Duodenal mucosa (tissue), 2 donors: ENCODE data around the gene PIK3C2G.

Experiments used
- H3K27ac ChIP-seq: one replicate; pipeline ENCODE4 v1.7.0; 2013; ENCODE audit warnings: low read depth, low read length
- H3K27me3 ChIP-seq, 2 donors: one replicate each; pipeline ENCODE4 v1.7.0; 2013; ENCODE audit warnings: low read length in 2 of 2, control low read depth in 1 of 2; ENCODE audit not compliant: insufficient read depth in 2 of 2, control insufficient read depth in 1 of 2
- H3K36me3 ChIP-seq, 2 donors: one replicate each; pipeline ENCODE4 v1.7.0; 2013; ENCODE audit warnings: low read length in 2 of 2, control low read depth in 1 of 2; ENCODE audit not compliant: insufficient read depth in 2 of 2, control insufficient read depth in 1 of 2
- H3K4me1 ChIP-seq, 2 donors: one replicate each; pipeline ENCODE4 v1.7.0; 2013; ENCODE audit warnings: low read length in 2 of 2, control low read depth in 1 of 2; ENCODE audit not compliant: insufficient read depth in 2 of 2, control insufficient read depth in 1 of 2
- H3K4me3 ChIP-seq, 2 donors: one replicate each; pipeline ENCODE4 v1.7.0; 2013; ENCODE audit warnings: low read length in 2 of 2, low read depth in 1 of 2
- H3K9ac ChIP-seq, 2 donors: one replicate each; pipeline ENCODE4 v1.7.0; 2013; ENCODE audit warnings: low read length in 2 of 2, low read depth in 1 of 2
- H3K9me3 ChIP-seq, 2 donors: one replicate each; pipeline ENCODE4 v1.7.0; 2013; ENCODE audit warnings: low read length in 2 of 2, control low read depth in 1 of 2; ENCODE audit not compliant: control insufficient read depth in 1 of 2

The PIK3C2G gene, protein sequence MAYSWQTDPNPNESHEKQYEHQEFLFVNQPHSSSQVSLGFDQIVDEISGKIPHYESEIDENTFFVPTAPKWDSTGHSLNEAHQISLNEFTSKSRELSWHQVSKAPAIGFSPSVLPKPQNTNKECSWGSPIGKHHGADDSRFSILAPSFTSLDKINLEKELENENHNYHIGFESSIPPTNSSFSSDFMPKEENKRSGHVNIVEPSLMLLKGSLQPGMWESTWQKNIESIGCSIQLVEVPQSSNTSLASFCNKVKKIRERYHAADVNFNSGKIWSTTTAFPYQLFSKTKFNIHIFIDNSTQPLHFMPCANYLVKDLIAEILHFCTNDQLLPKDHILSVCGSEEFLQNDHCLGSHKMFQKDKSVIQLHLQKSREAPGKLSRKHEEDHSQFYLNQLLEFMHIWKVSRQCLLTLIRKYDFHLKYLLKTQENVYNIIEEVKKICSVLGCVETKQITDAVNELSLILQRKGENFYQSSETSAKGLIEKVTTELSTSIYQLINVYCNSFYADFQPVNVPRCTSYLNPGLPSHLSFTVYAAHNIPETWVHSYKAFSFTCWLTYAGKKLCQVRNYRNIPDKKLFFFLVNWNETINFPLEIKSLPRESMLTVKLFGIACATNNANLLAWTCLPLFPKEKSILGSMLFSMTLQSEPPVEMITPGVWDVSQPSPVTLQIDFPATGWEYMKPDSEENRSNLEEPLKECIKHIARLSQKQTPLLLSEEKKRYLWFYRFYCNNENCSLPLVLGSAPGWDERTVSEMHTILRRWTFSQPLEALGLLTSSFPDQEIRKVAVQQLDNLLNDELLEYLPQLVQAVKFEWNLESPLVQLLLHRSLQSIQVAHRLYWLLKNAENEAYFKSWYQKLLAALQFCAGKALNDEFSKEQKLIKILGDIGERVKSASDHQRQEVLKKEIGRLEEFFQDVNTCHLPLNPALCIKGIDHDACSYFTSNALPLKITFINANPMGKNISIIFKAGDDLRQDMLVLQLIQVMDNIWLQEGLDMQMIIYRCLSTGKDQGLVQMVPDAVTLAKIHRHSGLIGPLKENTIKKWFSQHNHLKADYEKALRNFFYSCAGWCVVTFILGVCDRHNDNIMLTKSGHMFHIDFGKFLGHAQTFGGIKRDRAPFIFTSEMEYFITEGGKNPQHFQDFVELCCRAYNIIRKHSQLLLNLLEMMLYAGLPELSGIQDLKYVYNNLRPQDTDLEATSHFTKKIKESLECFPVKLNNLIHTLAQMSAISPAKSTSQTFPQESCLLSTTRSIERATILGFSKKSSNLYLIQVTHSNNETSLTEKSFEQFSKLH (N-terminal part only)

DNA sequence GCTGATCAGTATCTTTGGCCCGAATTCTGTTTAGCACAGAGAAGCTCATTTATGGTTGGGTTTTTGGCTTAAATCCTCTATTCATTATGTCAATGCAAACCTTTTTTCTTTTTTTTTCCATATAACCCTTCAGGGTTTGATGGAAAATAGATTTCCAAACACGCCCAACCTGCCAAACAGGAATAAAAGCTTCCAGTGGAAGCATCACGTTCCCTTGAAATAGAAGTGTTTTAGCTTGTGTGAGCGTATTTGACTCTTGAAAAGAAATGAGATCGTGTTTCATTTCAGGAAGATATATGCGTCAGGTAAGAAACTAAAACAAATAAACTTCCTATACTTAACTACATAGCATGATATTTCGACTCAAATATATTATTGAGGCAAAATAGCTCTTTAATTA lies at the start of gene PIK3C2G:
Gene PIK3C2G, plus strand, starts transcription at position 246 of the 400 bp plus-strand sequence. CDS start 20,564 bp downstream, outside the sequence.
- H3K4me1 ChIP-seq, result peaks cover 0 to 9% of the 10 kb centered on the region in 2 donors
- H3K27ac ChIP-seq, result no peak within 1 kb of the TSS
- H3K9ac ChIP-seq, result no peak within 1 kb of the TSS
- H3K27me3 ChIP-seq, result no peaks in the 10 kb centered on the region
- H3K9me3 ChIP-seq, result no peaks in the 10 kb centered on the region
- H3K36me3 ChIP-seq, result no peaks in the 10 kb centered on the region
- no peak within 1 kb of the TSS for H3K4me3 ChIP-seq

DNA sequence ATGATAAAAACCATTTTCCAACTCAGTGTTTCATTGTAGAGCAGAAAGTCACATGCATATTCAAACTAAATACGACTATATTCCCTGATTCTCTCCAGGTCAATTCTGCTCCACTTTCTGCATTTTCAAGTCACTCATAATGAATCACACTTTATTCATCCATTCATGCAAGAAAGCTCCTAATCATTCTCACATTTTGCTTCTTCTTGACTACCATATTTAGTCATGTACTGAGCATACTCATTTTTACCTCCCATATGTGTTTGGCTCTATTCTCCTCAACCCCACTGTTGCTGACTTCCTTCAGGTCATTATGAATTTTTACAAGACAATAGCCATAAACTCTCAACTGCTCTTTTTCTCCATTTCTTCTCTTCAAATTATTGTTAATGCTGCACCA lies 43.4 kb upstream of the PIK3C2G start:
- Histone ChIP-seq H3K9ac (no peak overlapping the region), H3K4me3 (no peak overlapping the region), H3K27ac (no peak overlapping the region), H3K27me3 (no peaks in the 10 kb centered on the region), H3K9me3 (no peaks in the 10 kb centered on the region), H3K36me3 (no peaks in the 10 kb centered on the region), H3K4me1 (no peaks in the 10 kb centered on the region)

DNA sequence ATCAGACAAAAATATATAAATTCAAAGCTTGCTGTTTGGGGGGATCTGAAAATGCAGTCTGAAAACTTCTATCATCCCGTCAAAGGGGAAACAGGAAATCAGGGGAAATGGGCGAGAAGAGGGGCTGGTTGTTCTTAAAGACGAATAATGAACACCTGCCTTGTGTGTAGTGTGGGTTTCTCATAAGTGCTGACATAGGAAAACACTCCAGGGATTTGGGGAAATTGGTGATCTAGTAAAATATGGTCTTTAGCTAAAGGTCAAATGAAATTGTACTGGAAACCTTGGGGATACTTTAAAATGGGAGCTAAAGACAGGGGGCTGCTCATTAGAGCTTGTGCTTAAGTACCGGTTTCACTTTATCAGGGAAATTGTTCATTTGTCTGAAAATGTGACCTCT lies 39.6 kb upstream of the PIK3C2G start:
- no peaks in the 10 kb centered on the region for H3K4me1 ChIP-seq
- H3K9ac ChIP-seq, result no peak overlapping the region
- no peaks in the 10 kb centered on the region for H3K27me3 ChIP-seq
- H3K36me3 ChIP-seq, result no peaks in the 10 kb centered on the region
- no peaks in the 10 kb centered on the region for H3K9me3 ChIP-seq
- no peak overlapping the region for H3K4me3 ChIP-seq
- H3K27ac ChIP-seq, result no peak overlapping the region

DNA sequence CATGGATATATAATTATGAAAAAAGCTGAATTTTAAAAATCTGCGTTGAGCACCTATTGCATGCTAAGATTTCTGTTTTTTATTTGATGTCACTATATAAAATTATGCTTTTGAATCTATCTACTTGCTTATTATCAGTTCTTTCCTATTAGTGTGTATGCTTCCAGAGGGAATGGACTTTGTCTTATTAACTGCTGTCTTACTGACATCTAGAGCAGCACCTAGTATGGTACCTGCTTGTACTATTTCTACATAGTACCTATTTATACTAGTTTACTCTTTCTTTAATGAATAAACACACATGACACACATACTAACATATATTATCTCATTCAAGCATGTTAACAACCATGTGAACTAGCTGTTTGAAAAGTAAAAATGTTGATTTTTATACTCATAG lies 38.6 kb upstream of the PIK3C2G start:
- Histone ChIP-seq H3K4me3 (no peak overlapping the region), H3K27me3 (no peaks in the 10 kb centered on the region), H3K4me1 (no peaks in the 10 kb centered on the region), H3K9ac (no peak overlapping the region), H3K27ac (no peak overlapping the region), H3K36me3 (no peaks in the 10 kb centered on the region), H3K9me3 (no peaks in the 10 kb centered on the region)

DNA sequence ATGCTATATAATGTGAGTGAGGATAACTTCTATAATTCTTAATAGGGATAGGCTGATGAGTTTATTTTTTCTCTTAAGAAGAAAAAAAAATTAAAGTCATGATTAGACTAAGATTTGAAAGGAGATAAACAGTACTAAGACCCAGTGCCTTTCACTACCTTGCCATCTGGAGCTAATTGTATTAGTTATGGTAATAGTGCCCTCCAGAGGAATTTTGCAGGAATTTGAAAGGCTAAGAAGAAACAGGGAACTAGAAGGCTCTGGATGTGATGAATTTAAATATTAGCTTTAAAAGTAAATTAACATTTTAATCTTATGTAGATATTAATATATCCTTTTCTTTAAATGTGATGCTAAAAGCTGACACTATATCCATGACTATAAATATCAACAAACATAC lies 36.6 kb upstream of the PIK3C2G start:
- H3K4me3 ChIP-seq, result no peak overlapping the region

DNA sequence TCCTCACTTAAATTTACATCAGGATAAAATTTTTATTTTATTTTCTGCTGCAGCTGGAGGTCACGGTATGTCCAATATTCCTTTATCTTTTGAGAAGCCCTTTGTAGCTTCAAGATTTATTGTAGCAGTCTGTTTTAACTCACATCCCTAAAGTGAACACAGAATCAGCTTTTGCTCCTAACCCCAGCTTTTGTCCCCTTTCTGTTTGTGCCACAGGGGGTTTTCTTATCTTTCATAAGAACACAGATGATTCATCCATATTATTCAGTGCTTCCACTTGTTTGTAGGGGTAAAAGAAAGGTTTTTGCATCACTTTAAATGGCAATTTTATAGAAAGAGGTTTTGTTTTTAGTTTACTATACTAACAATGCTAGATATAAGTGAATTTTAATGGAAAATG lies 21.8 kb upstream of the PIK3C2G start:
- no peaks in the 10 kb centered on the region for H3K27me3 ChIP-seq
- no peak overlapping the region for H3K9ac ChIP-seq
- H3K9me3 ChIP-seq, result no peaks in the 10 kb centered on the region

More for the DNA sequence above, 36.6 kb upstream of the PIK3C2G start:
- no peak overlapping the region for H3K27ac ChIP-seq
- H3K4me1 ChIP-seq, result no peaks in the 10 kb centered on the region
- H3K9me3 ChIP-seq, result no peaks in the 10 kb centered on the region
- H3K9ac ChIP-seq, result no peak overlapping the region
- H3K36me3 ChIP-seq, result no peaks in the 10 kb centered on the region
- no peaks in the 10 kb centered on the region for H3K27me3 ChIP-seq

DNA sequence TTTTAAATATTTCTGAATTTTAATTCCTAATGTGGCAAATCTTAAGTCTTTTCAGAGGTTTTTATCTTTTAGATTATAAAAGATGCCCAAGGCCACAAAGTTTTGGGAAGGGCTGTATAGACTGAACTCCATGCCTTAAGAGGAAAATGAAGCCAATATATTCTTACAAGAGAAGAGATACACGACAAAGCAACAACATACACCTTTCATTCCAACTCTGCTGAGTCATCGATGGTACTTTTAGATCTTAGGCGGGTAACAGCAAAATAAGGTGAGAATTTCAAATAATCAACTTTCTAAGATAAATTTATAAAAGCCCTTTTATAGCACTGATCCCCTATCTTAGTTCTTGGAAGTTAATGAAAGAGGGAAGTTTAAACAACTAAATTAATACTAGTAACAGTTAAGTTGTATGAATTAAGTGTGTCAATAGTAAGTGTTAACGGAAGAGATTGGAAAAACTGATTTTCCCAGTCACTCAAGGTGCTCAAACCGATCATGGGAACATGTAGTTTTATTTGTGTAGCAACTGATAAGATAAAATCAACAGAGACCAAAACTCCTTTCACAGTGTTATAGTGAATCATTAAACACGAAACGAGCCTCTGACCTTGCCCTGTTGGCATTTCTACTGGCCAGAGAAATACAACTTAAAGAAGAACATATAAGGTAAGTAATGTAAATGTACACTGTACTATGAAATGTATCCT lies 18.8 kb upstream of the PIK3C2G start:
- Histone ChIP-seq H3K36me3 (no peaks in the 10 kb centered on the region), H3K27ac (no peak overlapping the region), H3K4me1 (no peaks in the 10 kb centered on the region), H3K9ac (no peak overlapping the region), H3K27me3 (no peaks in the 10 kb centered on the region), H3K4me3 (peak overlapping the region in 1 of 2 donors; percentile 15), H3K9me3 (no peaks in the 10 kb centered on the region)

More for the DNA sequence above, 21.8 kb upstream of the PIK3C2G start:
- H3K4me3 ChIP-seq, result no peak overlapping the region
- H3K4me1 ChIP-seq, result no peaks in the 10 kb centered on the region
- H3K27ac ChIP-seq, result no peak overlapping the region
- no peaks in the 10 kb centered on the region for H3K36me3 ChIP-seq

DNA sequence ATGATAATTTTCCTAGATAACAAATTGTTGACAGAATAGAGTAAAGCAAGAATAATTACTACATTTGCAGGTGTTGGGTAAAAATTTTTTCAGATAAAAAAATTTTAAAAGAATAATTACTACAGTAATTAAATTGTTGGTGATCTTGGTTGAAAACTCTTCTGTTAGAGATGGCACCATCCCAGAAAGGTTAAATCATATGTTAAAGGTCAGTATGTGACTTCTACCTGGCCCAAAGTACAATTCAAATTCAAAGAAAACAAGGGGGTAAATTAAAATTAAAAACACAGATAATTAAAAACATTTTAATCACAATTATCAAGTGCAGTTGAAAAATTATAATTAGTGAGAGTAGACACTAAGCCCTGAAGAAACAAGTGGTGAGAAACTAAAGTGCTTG lies 18.1 kb upstream of the PIK3C2G start:
- Histone ChIP-seq H3K9me3 (no peaks in the 10 kb centered on the region), H3K4me3 (peak overlapping the region in 1 of 2 donors; percentile 15), H3K27ac (no peak overlapping the region), H3K4me1 (no peaks in the 10 kb centered on the region), H3K27me3 (no peaks in the 10 kb centered on the region), H3K36me3 (no peaks in the 10 kb centered on the region), H3K9ac (no peak overlapping the region)

DNA sequence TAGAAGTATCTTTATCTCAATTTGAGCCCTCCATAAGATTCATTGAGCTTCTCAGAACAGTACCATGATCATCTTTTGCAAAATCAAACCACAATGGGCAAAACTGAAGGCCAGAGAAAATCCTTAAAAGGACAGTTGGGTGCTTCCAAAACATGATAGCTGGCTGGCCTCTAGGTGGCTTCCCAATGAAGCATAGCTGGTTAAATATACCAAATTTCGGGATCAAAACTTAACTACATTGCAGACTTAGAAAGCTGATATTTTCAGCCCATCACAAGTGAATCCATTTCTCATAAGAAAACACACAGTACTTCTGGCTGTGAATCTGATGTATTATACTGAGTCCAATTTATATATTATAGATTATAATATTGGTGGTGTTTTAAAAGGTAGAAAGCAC lies 15.3 kb upstream of the PIK3C2G start:
- H3K4me1 ChIP-seq, result no peaks in the 10 kb centered on the region

More for the DNA sequence above, 15.3 kb upstream of the PIK3C2G start:
- no peaks in the 10 kb centered on the region for H3K27me3 ChIP-seq
- H3K9ac ChIP-seq, result no peak overlapping the region
- H3K4me3 ChIP-seq, result no peak overlapping the region
- no peaks in the 10 kb centered on the region for H3K9me3 ChIP-seq
- no peaks in the 10 kb centered on the region for H3K36me3 ChIP-seq
- H3K27ac ChIP-seq, result no peak overlapping the region
